DMS 273 treated with DMSO at 0.1 percent for 48 hours (cell line): ENCODE results near the gene CRKL.
"Not testable (repeated sequence)": the region's sequence is repeated elsewhere in the genome, so short reads cannot be mapped to it uniquely, and the experiment has no call there.

Experiments
- DNase-seq: peaks from one replicate; lab custom pipeline; 2025; lab: John Stamatoyannopoulos, UW

Gene CRKL

DNA sequence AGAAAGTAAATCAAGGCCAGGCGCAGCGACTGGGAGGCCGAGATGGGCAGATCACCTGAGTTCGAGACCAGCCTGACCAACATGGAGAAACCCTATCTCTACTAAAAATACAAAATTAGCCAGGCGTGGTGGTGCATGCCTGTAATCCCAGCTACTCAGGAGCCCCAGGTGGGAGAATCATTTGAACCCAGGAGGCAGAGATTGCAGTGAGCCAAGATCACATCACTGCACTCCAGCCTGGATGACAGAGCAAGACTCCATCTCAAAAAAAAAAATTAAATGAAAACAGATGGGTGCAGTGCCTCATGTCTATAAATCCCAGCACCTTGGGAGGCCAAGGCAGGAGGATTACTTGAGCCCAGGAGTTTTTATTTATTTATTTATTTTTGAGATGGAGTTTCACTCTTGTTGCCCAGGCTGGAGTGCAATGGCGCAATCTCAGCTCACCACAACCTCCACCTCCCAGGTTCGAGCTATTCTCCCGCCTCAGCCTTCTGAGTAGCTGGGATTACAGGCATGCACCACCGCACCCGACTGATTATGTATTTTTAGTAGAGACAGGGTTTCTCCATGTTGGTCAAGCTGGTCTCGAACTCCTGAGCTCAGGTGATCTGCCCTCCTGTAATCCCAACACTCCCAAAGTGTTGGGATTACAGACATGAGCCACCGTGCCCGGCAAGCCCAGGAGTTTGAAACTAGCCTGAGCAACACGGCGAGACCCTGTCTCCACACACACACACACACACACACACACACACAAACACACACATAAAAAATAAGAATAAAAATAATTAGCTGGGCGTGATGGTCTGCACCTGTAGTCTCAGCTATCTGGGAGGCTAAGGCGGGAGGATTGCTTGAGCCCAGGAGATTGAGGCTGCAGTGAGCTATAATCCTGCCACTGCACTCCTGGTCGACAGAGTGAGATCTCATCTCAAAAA is 15.8 kb upstream of the CRKL start:
- not testable (repeated sequence) for DNase-seq

DNA sequence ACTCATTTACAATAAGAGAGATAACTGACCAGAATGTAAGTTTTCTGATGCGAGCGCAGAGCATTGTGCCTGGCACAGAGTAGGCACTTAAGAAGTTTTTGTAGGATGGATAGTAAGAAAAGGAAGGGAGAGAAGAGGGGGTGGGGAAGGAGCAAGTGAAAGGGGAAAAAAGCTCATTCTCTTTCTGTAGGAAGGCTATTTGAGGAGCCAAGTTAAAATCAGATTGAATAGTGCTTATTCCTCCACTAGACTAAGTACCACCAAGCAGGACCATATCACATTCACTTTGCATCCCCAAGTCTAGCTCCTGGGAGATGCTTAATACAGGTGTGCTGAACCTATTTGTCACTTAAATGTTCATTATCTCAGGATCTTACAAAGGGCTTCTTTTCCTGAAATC is 14.1 kb upstream of the CRKL start:
- no peak for DNase-seq

DNA sequence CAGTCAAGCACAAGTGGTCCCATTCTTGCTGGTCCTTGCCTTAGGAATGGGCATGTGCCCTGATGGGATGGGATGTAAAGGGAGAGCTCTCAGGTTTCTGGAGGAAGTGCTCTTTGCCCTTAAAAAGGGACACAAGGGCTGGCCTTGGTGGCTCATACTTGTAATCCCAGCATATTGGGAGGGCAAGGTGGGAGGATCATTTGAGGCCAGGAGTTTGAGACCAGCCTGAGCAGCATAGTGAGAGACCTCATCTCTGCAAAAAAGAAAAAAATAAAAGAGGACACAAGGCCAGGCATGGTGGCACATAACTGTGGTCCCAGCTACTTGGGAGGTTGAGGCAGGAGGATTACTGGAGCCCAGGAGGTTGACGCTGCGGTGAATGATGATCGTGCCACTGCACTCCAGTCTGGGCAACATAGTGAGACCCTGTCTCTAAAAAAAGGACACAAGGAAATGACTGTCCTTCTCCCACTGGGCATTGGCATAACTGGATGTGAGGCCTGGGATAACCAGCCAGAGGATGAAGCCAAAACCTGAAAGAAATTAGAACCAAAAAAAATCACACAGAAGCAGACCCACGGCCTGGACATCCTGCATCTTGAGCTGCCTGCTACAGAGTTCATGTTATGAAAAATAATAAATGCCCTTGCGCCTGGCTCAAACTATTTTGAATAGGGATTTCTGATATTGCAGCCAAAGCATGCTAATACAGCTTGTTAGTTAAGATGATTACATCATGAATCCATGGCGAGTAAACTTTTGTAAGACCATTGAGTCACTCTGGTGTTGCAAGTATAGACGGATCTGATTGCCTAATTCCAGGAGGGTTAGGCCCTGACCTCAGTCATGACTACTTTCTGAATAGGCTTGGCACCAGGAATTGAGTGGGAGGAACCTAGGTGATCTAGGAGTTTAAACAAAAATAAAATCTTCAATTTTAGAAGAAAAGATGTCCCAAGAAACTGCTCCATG is 12.9 kb upstream of the CRKL start:
- DNase-seq: peak; percentile 21

DNA sequence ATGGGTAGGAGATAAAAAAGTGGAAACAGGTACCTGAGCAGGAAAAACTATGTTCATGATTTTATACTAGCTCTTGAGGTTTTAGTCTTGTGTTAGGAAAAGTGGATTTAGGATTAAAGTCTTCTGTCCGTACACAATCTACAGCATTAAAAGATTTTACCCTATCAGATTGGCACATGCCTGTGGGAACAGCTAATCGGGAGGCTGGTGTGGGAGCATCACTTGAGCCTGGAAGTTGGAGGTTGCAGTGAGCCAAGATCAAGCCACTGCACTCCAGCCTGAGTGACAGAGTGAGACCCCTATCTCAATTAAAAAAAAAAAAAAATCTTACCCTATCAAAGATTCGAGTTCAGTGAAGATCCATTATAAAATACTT is 12.2 kb upstream of the CRKL start:
- DNase-seq: peak; percentile 21

DNA sequence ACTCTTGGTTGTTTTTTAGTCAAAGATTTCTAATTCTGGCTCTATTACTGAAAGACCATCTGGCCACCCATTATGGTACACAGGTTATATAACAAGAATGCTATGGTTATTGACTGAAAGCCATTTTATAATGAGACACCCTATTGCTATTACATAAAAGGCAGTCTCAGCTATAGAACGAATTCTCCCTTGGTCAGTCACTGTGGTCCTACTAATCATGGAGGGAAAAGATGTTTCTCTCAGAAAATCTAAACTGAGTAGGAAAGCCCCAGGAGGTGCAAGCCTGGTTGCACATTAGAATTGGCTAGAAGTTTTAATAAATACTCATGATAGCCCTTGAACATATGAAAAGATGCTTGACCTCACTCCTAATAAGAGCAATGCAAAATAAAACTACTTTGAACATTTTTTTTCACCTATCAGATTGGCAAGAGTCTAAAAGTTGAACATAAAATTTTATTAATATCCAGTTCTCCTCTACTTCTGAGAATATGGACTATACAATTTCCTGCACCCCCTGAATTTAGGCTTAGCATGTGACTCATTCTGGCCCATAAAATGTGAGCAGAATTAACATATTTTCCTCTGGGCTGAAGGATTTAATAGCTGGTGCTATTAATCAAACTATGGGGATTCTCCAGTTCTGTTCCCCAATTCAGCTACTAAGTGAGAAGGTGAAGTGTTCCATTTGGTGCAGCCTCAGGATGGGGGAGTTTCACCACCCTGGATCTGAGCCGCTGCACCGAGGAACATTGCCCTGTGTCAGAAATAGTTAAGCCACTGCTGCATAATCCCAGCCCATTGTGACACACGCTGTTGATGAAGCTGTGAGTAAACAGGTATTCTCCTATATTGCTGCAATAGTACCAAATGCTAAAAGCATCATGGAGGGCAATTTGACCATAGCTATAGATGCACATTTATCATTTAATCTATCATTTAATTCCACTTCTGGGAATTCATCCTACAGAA is 11.5 kb upstream of the CRKL start:
- peak; percentile 34 for DNase-seq

DNA sequence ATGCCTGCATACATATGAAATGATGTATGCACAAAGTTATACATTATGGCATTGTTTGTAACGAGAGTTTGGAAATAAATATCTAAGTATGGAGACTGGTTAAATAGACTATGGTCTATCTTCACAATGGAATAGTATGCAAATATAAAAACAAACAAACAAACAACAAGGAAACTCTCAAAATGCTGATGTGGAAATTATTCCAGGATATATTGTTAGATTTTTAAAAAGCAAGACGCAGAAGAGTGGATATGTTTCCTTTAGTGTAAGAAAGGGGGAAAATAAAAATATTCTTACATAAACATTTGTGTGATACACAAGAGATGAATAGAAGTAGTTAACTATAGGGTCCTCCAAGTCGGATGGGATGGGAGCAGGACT is 10.8 kb upstream of the CRKL start:
- no peak for DNase-seq

DNA sequence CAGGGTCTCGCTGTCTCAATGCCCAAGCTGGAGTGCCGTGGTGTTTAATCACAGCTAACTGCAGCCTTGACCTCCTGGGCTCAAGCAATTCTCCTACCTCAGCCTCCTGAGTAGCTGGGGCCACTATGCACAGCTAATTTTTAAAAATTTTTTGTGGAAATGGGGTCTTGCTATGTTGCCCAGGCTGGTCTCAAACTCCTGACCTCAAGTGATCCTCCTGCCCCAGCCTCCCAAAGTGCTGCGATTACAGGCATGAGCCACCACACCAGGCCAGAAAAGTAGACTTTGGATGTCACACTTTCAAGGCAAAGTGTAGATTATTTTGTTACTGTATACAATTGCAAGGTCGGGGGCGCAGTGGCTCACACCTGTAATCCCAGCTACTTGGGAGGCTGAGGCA is 8.5 kb upstream of the CRKL start:
- not testable (repeated sequence) for DNase-seq

DNA sequence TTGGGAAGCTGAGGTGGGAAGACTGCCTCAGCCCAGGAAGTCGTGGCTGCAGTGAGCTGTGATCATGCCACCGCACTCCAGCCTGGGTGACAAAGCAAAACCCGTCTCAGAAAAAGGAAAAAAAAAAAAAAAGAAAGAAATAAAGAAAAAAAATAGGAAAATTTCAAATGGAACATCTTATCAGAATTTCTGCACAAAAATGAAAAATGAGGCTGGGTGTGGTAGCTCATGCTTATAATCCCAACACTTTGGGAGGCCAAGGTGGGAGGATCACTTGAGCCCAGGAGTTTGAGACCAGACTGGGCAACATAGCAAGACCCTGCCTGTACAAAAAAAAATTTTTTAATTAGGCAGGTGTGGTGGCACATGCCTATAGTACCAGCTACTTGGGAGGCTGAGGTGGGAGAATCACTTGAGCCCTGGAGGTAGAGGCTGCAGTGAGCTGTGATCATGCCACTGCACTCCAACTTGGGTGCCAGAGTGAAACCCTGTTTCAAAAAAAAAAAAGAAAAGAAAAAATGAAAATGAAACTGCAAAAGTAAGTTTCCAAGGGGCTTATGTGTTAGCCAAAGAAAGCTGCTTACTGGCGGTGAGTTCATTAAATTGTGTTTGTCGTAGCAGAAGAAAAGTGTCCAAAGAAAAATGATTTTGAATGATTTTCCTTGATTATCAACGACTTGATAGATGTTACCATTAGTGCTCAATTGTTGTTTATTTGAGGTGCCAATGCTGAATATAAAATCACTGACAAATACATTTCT is 7.5 kb upstream of the CRKL start:
- DNase-seq: no peak

DNA sequence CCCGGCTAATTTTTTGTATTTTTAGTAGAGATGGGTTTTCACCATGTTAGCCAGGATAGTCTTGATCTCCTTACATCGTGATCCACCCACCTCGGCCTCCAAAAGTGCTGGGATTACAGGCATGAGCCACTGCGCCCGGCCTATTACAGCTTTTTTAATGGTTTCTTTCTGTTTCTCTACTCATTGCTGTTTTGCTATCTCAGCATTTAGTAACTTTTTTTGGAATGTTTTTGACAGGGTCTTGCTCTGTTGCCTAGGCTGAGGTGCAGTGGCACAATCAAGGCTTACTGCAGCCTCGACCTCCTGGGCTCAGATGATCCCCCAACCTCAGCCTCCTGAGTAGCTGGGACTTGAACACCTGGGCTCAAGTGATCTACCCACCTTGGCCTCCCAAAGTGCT is 4.7 kb upstream of the CRKL start:
- no peak for DNase-seq

DNA sequence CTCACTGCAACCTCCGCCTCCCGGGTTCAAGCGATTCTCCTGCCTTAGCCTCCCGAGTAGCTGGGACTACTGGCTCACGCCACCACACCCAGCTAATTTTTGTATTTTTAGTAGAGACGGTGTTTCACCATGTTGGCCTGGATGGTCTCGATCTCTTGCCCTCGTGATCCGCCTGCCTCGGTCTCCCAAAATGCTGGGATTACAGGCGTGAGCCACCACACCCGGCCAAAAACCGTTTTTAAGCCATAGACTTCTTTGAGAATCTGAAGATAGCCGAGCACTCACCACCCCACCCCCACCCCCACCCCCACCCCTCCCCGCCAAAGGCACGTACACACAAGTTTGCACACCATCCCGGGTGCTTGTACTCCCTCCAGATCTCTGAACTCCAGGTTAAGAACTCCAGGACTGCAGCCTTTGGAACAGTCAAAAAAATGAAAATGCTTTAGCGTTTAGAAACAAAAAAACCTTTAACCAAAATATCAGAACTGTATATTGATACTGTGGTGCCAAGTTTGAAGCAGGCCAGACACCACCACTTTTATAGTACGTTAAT is 1.5 kb downstream of the CRKL start:
- no peak for DNase-seq

DNA sequence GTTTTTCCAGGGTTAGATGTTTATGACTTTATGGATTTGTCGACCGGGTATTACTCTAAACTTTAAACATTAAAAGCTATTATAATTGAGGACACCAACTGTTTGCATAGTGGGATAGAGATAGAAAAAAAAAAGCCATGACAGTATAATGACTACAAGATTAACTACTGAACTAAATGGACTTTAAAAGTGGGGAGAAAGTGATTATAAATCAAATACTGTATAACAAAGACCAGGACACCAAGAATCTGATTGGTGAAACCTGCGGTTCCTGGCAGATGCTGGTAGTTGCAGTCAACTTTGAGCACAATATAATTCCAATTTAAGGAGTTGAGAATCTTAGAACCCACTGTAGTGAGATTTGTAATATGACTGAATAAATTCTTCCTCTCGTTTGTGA is 2.5 kb downstream of the CRKL start:
- DNase-seq: no peak

DNA sequence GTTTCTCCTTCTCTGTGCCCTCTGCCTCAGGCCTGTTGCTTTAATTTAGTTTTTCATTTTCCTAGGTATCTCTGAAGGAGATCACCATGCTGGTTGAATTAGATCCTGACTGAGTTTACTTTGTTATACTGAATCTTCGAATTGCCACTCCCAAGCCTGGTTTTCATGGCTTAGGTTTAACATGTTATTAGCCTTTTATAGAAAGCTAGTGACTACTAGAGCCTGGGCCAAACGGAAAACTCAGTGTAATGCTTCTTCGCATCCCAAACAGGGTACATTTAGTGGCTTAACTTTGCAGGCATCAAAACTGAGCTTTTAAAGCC is 3.6 kb downstream of the CRKL start:
- DNase-seq: no peak

DNA sequence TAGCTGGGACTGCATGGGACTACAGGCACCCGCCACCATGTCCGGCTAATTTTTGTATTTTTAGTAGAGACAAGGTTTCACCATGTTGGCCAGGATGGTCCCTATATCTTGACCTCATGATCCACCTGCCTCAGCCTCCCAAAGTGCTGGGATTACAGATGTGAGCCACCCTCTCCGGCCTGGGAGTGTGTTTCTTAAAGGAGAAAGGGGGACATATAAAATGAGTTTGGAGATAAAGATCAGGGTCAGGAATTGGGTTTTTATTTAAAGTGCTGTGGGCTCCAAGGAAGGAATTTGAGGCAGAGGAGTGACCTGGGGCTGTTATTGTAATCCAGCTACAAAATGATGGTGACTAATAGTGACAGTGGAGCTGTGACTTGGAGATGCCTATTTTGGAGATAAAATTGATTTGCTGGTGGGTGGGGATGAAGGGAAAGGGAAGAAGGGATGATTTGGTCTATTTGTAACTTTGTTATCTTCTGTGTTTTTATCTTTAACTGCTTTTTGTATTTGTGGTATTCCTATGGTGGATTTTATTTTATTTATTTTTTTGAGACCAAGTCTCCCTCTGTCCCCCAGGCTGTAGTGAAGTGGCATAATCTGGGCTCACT is 5.0 kb downstream of the CRKL start:
- DNase-seq: no peak

DNA sequence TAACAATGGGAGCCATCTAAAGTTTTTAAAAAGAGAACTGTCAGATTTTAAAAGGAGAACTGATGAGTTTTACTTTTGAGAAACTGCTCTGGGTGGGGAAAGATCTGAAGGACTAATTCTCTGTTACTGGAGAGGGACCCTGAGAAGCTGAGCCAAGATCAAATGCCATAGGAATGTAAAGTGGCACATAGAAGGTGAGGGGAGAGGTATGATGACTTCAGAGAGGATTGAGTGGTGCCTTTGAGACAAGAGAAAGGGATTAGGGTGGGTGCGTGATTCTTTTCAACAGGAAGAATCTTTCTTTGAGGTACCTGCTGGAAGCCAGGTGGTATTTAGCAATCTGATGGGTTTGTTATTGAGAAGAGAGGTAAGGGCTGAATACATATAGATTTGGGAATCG is 9.0 kb downstream of the CRKL start:
- no peak for DNase-seq

DNA sequence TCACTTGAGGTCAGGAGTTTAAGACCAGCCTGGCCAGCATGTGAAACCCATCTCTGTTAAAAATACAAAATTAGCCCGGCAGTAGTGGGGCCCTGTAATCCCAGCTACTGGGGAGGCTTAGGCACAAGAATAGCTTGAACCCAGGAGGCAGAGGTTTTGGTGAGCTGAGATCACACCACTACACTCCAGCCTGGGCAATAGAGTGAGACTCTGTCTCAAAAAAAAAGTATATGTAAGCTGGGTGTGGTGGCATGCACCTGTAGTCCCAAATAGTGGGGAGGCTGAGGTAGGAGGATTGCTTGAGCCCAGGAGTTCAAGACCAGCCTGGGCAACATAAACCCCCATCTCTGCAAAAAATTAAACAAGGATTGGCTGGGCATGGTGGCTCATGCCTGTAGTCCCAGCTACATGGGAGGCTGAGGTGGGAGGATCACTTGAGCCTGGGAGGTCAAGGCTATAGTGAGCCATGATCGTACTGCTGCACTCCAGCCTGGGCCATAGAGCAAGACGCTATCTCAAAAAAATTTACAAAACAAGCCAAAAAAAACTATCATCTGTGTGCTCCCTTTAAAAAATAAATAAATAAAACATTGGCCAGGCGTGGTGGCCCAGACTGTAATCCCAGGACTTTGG is 10.8 kb downstream of the CRKL start:
- DNase-seq: no peak

DNA sequence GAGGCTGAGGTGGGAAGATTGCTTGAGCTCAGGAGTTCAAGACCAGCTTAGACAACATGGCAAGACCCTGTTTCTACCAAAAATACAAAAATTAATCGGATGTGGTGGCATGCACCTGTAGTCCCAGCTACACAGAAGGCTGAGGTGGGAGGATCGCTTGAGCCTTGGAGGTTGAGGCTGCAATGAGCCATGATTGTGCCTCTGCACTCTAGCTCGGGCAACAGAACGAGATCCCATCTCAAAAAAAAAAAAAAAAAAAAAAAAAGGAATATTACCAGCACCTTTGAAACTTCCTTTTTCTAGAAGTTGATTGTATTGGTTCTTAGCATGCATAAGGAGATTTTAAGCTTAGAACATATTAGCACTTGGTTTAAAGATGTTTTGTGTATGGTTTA is 11.4 kb downstream of the CRKL start:
- no peak for DNase-seq

DNA sequence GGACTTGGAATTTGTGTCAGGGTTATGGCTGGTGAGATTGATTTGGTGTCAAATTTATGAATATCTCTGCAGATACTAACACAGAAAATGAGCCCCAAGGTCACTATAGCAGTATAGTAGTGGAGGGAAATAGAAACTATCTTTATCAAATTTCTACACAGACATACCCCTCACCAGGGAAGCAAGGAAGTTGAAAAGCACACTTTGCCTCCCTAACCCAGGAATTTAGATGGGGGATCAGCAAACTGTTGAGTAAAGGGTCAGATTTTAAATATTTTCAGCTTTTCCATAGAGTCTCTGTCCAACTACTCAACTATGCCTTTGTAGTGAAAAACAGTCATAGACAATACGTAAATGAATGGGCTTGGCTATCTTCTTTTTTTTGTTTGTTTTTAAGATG is 12.8 kb downstream of the CRKL start:
- DNase-seq: no peak

DNA sequence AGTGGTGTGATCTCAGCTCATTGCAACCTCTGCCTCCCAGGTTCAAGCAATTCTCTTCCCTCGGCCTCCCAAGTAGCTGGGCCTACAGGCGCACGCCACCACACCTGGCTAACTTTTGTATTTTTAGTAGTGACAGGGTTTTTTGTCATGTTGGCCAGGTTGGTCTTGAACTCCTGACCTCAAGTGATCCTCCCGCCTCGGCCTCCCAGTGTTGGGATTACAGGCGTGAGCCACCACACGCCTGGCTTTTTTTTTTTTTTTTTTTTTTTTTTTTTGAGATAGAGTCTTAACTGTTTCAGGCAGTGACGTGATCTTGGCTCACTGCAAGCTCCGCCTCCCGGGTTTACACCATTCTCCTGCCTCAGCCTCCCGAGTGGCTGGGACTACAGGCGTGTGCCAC is 13.2 kb downstream of the CRKL start:
- not testable (repeated sequence) for DNase-seq

DNA sequence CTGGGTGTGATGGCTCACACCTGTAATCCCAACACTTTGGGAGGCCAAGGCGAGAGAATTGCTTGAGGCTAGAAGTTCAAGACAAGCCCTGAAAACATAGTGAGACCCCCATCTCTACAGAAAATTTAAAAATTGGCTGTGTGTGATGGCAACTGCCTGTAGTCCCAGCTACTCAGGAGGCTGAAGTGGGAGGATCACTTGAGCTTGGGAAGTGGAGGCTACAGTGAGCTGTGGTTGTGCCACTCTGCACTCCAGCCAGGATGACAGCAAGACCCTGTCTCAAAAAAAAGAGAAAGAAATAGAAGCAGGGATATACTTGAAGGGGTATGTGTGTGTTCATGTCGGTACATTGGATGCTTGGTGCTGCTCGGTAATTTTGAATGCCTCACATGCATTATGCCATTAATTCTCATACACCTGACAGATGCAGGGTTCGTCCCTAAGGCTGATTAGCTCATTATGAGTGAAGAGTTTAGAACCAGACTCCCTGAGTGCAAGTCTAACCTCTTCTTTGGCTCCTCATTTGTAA is 14.0 kb downstream of the CRKL start:
- no peak for DNase-seq

DNA sequence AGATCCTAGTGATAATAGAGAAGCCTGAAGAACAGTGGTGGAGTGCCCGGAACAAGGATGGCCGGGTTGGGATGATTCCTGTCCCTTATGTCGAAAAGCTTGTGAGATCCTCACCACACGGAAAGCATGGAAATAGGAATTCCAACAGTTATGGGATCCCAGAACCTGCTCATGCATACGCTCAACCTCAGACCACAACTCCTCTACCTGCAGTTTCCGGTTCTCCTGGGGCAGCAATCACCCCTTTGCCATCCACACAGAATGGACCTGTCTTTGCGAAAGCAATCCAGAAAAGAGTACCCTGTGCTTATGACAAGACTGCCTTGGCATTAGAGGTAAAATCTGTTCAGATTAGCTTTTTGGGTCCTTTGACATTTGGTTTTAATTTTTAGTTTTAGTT is 16.7 kb downstream of the CRKL start:
- no peak for DNase-seq
